ENCODE measurements around the gene ARHGAP4. TPM values are rescaled to one million over a fixed set of nuclear protein-coding genes. Genes with fewer than 3 reads are reported as not detected.

Gene ARHGAP4
- total RNA-seq, 1 experiment from 2014 or later: 67.4 TPM

GRCh38 chrX:153922932-153923857 lies 2.9 kb downstream of the ARHGAP4 start:
- H3K36me3 ChIP-seq (ENCODE audit: control insufficient read depth in 1 of 2, insufficient read depth in 2 of 2, low read length in 2 of 2): no peaks in the 10 kb centered on the region
- H3K9ac ChIP-seq (ENCODE audit: low read length): no peak overlapping the region
- H3K27ac ChIP-seq (ENCODE audit: low read depth, low read length): no peak overlapping the region
- ChIA-PET RAD21 (ENCODE audit: low non-redundant PET in 1 of 2, low total read pairs in 2 of 2, uncharacterized antibody in 2 of 2, unreplicated experiment in 2 of 2) (no interaction called here), CTCF (interaction anchor here (2.5 kb wide), 1 partner anchor 24 kb away, joined by 12 read pairs; no protein-coding TSS in a partner anchor), POLR2A (interaction anchor here (1.1 kb wide), 1 partner anchor 24 kb away, joined by 3 read pairs; no protein-coding TSS in a partner anchor)
- no peaks in the 10 kb centered on the region for H4K20me1 ChIP-seq (ENCODE audit: insufficient read depth)
- DNase-seq (ENCODE audit: low read depth, low spot score) (no peak), ATAC-seq (no peak)
- no peak for TF ChIP-seq ATF3 (IDR thresholded peaks at IDR 0.05)
- no peak for TF ChIP-seq EZH2 (IDR thresholded peaks at IDR 0.05)
- no peak for TF ChIP-seq FOSL1 (IDR thresholded peaks at IDR 0.05; ENCODE audit: low read depth)
- TF ChIP-seq MAX (IDR thresholded peaks at IDR 0.05): no peak
- no peak for TF ChIP-seq SRF (IDR thresholded peaks at IDR 0.05; ENCODE audit: low read depth)
- TF ChIP-seq ZFX (IDR thresholded peaks at IDR 0.05): no peak
- no peak for TF ChIP-seq EGR1 (IDR thresholded peaks at IDR 0.05; ENCODE audit: low read depth)
- no peak for TF ChIP-seq ZBTB33 (IDR thresholded peaks at IDR 0.05; ENCODE audit: extremely low read depth, insufficient replicate concordance, low read length)
- no peak for TF ChIP-seq EZH2phosphoT487 (IDR thresholded peaks at IDR 0.05; ENCODE audit: borderline replicate concordance)
- no peak for TF ChIP-seq SP1 (IDR thresholded peaks at IDR 0.05; ENCODE audit: low read depth)
- TF ChIP-seq JUND (IDR thresholded peaks at IDR 0.05): no peak
- TF ChIP-seq RAD21 (IDR thresholded peaks at IDR 0.05; ENCODE audit: low read depth): no peak
- TF ChIP-seq CBX3 (IDR thresholded peaks at IDR 0.05; ENCODE audit: low read depth): no peak
- no peak for TF ChIP-seq REST (IDR thresholded peaks at IDR 0.05; ENCODE audit: low read depth)
- TF ChIP-seq CEBPB (IDR thresholded peaks at IDR 0.05; ENCODE audit: low read depth): no peak
- TF ChIP-seq CTCF (IDR thresholded peaks at IDR 0.05 in 2 of 3, conservative IDR thresholded peaks at IDR 0.05 in 1 of 3; ENCODE audit: borderline replicate concordance in 1 of 3, insufficient read depth in 1 of 3, low read depth in 2 of 3, low read length in 2 of 3): no peak
- TF ChIP-seq YY1 (IDR thresholded peaks at IDR 0.05; ENCODE audit: extremely low read depth, insufficient replicate concordance, low read depth, low read length): no peak
- TF ChIP-seq ZNF274 (IDR thresholded peaks at IDR 0.05; ENCODE audit: low read depth, low read length): no peak
- peaks cover 27% of the 10 kb centered on the region; the same call in 1 of the 2 replicates for H3K79me2 ChIP-seq (ENCODE audit: insufficient read depth, low read length)
- intact Hi-C loops (cut with micrococcal nuclease): no loop called here
- H3K9me2 ChIP-seq (ENCODE audit: insufficient read depth): no peaks in the 10 kb centered on the region
- BruUV-seq (replicated peaks): no TSS peak
- H3K4me2 ChIP-seq (ENCODE audit: low read length): no peak overlapping the region
- no peak overlapping the region for H3K4me3 ChIP-seq (replicated peaks in 1 of 2; ENCODE audit: low read depth in 1 of 2, low read length in 2 of 2)
- no peaks in the 10 kb centered on the region for H3K9me3 ChIP-seq (ENCODE audit: control insufficient read depth in 1 of 2, insufficient read depth in 1 of 2, low read depth in 1 of 2, low read length in 2 of 2)
- H3K4me1 ChIP-seq (ENCODE audit: control insufficient read depth in 1 of 2, insufficient read depth in 2 of 2, low read length in 2 of 2): peaks cover 11 to 30% of the 10 kb centered on the region in 2 experiments
- no peaks in the 10 kb centered on the region for H3K27me3 ChIP-seq (ENCODE audit: insufficient read depth, low read length)
- H2AFZ ChIP-seq (ENCODE audit: low read depth, low read length, poor library complexity, severe bottlenecking): no peak overlapping the region
